C4-2B (cell line): ENCODE results near the gene MYH16.
"Not testable (repeated sequence)": the region's sequence is repeated elsewhere in the genome, so short reads cannot be mapped to it uniquely, and the experiment has no call there.

Experiments
- H3K27ac ChIP-seq: fragments of 450-650 bp; 2 replicates; pipeline ENCODE4 v1.5.1; 2017
- CTCF ChIP-seq: fragments of 450-650 bp; conservative IDR thresholded peaks from 2 replicates; pipeline ENCODE4 v1.5.1; 2017; ENCODE audit warnings: mild to moderate bottlenecking
- ZFX ChIP-seq: fragments of 450-650 bp; IDR thresholded peaks from 2 replicates; pipeline ENCODE4 v1.6.1; 2017

Gene MYH16

GRCh38 chr7:99275496-99275895 is 2.9 kb downstream of the MYH16 start:
- TF ChIP-seq ZFX (no peak), CTCF (no peak)
- H3K27ac ChIP-seq, result no peak overlapping the region

- no peak overlapping the region for H3K27ac ChIP-seq
- TF ChIP-seq ZFX (no peak), CTCF (no peak)
Observed at GRCh38 chr7:99278180-99278579, 5.5 kb downstream of the MYH16 start.

GRCh38 chr7:99284165-99284564 is 11.5 kb downstream of the MYH16 start:
- H3K27ac ChIP-seq, result not testable (repeated sequence)

- TF ChIP-seq ZFX (no peak), CTCF (no peak)
- H3K27ac ChIP-seq, result no peak overlapping the region
Observed at GRCh38 chr7:99287779-99288534, 15.3 kb downstream of the MYH16 start.

- TF ChIP-seq ZFX (no peak), CTCF (no peak)
Observed at GRCh38 chr7:99289185-99289584, 16.5 kb downstream of the MYH16 start.

GRCh38 chr7:99290148-99290547 is 17.5 kb downstream of the MYH16 start:
- not testable (repeated sequence) for H3K27ac ChIP-seq

More at GRCh38 chr7:99289185-99289584, 16.5 kb downstream of the MYH16 start:
- H3K27ac ChIP-seq, result no peak overlapping the region

- H3K27ac ChIP-seq, result no peak overlapping the region
- TF ChIP-seq CTCF, result no peak
- no peak for TF ChIP-seq ZFX
Observed at GRCh38 chr7:99290980-99291607, 18.5 kb downstream of the MYH16 start.

- H3K27ac ChIP-seq, result no peak overlapping the region
- TF ChIP-seq CTCF, result no peak
- TF ChIP-seq ZFX, result no peak
Observed at GRCh38 chr7:99292127-99292526, 19.5 kb downstream of the MYH16 start.
